Sigmoid colon (tissue), 7 donors: ENCODE measurements around the gene CCDC85C. TPM values are rescaled to one million over a fixed set of nuclear protein-coding genes. Genes with fewer than 3 reads are reported as not detected.

Experiments used
- DNase-seq: peaks from one replicate; pipeline ENCODE4 v3.0.0-alpha.2; 2019
- H3K27ac ChIP-seq, 4 donors: fragments of 200-600 bp; sonication (generic); one replicate each; pipeline ENCODE4 v1.5.1; 2016 to 2019; ENCODE audit warnings: mild to moderate bottlenecking in 1 of 4
- H3K27me3 ChIP-seq, 3 donors: fragments of 200-600 bp; sonication (generic); one replicate each; pipeline ENCODE4 v1.5.1; 2019; ENCODE audit warnings: mild to moderate bottlenecking in 1 of 3
- H3K36me3 ChIP-seq, 4 donors: fragments of 200-600 bp; sonication (generic); one replicate each; pipeline ENCODE4 v1.5.1; 2016 to 2019
- H3K4me1 ChIP-seq, 4 donors: fragments of 200-600 bp; sonication (generic); one replicate each; pipeline ENCODE4 v1.5.1; 2017 to 2019
- H3K4me3 ChIP-seq, 4 donors: fragments of 200-600 bp; sonication (generic); one replicate each; pipeline ENCODE4 v1.5.1; 2017 to 2019; ENCODE audit warnings: mild to moderate bottlenecking in 2 of 4, moderate library complexity in 1 of 4
- H3K9me3 ChIP-seq, 4 donors: fragments of 200-600 bp in 3 of 4; sonication (generic) in 3 of 4; one replicate each; pipeline versions ENCODE4 v1.5.1 to v1.6.1; 2013 to 2019
- EP300 ChIP-seq, 4 donors: sonication (generic); formaldehyde crosslinking; IDR thresholded peaks; one replicate each; pipeline ENCODE4 v1.6.1; 2017; ENCODE audit warnings: antibody characterized with exemption in 4 of 4
- POLR2A ChIP-seq, 2 donors: fragments of 450-650 bp; IDR thresholded peaks; one replicate each; pipeline ENCODE4 v1.6.1; 2016; ENCODE audit warnings: antibody characterized with exemption in 2 of 2, mild to moderate bottlenecking in 2 of 2, moderate library complexity in 2 of 2
- POLR2AphosphoS5 ChIP-seq, 4 donors: sonication (generic); formaldehyde crosslinking; IDR thresholded peaks; one replicate each; pipeline ENCODE4 v1.6.1; 2017; ENCODE audit warnings: antibody characterized with exemption in 4 of 4
- WGBS, 2 donors: extraction: QIAGEN DNeasy Blood & Tissue Kit; methylation state at CpG; one replicate each; pipeline ENCODE4 v1.1.7; 2013; 5-methylcytosine and 5-hydroxymethylcytosine counted together
- intact Hi-C: fragments of 100-400 bp; cut with DNase I; formaldehyde crosslinking; loops from one replicate; pipeline ENCODE4 v1.15.1; 2023
- polyA plus RNA-seq, 3 donors: library from polyadenylated mRNA; stranded (reverse); fragments of 200-250 nt; gene quantifications; one replicate each; pipeline ENCODE4 v1.2.3, GENCODE V29; 2013
- total RNA-seq, 4 donors: library from RNA; depleted of rRNA; stranded (reverse); fragments of >200 nt; gene quantifications; one replicate each; pipeline ENCODE4 v1.1.0, GENCODE V29; 2016
- TF ChIP-seq, protein P1 (sequence below), 4 experiments: fragments of 450-650 bp in 3 of 4; fragments of 200-600 bp in 1 of 4; IDR thresholded peaks; one replicate each; pipeline ENCODE4 v1.5.1; 2016 to 2019; ENCODE audit warnings: antibody characterized with exemption in 4 of 4, mild to moderate bottlenecking in 3 of 4, moderate library complexity in 2 of 4
- donor health status: healthy with polysubstance abuse.
- donor health status: Bipolar disorder and iron deficiency.
- donor health status: healthy.

Gene CCDC85C
- total and polyA plus RNA-seq, 7 donors = 11.4 to 79.0 (median 28.1) TPM

DNA sequence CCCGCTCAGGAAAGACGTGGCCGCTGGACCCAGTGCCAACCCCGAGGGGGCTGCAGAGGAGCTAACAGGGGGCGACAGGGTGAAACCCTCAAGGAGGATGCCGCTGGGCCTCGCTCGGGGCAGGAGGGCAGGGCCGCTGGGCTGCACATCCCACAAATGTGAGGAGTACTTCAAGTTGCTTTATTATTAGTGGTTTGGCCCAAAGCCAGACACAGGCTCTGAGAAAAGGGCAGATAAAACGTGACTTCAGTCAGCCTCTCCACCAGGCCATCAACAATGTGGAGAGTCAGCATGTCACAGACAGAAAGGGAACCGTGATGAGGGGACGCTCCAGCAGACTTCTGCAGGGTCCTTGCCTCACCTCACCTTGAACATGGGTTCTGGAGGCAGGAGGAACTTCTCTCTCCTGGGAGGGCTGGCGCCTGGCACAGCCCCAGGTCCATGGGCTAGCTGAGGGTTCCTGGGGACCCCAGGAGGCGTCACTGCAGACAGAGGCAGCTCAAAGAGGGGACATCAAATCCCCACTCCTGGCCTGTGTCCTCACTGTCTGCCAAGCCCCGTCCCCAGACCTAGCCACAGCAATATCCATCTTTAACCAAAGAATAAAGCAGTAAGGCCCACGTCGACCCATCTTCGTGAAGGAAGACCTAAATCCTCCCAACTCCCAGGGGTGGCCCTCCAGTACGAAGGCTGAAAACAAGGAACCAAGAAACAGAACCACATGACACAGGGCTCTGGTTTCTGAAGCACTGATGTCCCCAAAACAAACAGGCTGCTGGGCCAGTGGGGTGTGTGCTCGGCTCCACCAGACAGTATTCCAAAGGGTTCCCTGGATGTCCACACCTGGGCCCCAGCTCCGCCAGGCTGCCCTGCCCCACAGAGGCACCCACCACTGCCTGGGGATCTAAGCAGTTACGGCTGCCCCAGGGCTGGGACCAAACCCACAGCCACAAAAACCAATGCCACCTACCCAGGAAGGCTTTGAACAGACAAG is 35.1 kb downstream of the CCDC85C start:
- Histone ChIP-seq H3K27ac (peak overlapping the region; percentile 81 to 94 (median 86)), H3K36me3 (no peaks in the 10 kb centered on the region), H3K4me3 (no peak overlapping the region), H3K4me1 (peaks cover 0 to 100% (median 100%) of the 10 kb centered on the region in 4 donors), H3K27me3 (no peaks in the 10 kb centered on the region), H3K9me3 (no peaks in the 10 kb centered on the region)
- WGBS, 2 donors = 57 to 58% methylated on average over 22 of the region's 22 CpGs
- peak; percentile 84 for DNase-seq
- intact Hi-C loops = no loop called here
- TF ChIP-seq EP300 (IDR thresholded peaks at IDR 0.05) = no peak
- TF ChIP-seq POLR2AphosphoS5 (IDR thresholded peaks at IDR 0.05) = peak in 1 of 4 donors; percentile 24

DNA sequence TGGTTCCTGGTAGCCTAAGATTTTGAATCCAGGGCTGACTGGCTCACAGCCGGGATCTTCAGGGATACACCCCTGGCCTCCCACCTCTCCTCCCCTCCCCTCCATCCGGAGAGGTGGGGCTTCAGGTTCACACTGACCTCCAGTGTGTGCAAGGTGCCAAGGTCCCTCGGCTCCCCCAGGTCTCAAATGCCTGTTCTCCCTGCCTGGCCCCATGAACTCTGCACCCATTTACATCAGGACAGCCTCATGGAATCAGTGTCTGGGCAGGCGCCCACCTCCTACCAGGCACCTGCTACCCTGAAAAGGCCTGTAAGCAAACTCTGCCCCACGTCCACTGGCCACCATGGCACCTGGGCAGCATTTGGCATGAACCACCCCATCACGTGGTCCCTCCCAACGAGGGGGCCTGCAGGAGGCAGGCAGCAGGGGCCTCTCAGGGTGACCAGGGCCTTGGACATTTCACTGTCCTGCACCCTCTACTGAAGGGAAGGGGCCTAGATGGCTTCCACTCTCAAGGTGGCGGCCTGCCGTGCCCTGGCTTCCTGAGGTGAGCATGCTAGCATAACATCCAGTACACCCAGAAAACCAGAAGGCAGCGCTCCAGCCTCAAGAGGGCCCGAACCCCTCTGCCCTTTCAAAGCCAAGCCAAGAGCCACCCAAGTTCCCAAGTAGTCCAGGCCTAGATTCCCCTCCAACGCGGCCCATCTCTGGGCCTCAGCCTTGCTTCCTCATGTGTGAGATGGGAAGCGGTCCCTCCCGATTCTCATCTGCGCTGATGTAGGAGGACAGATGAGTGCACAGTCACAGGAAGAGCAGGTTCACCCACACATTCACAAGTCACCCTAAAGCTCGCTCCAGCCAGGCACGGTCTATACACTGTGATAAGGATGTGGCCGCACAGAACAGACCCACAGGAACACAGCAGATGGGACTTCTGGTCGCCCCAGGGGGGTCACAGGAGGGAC is 37.3 kb downstream of the CCDC85C start:
- Histone ChIP-seq H3K4me3 (no peak overlapping the region), H3K27ac (peak overlapping the region; percentile 81 to 94 (median 88)), H3K4me1 (peaks cover 0 to 100% (median 100%) of the 10 kb centered on the region in 4 donors), H3K36me3 (no peaks in the 10 kb centered on the region), H3K27me3 (no peaks in the 10 kb centered on the region), H3K9me3 (no peaks in the 10 kb centered on the region)
- WGBS, 2 donors = 75 to 88% methylated on average over 20 of the region's 20 CpGs
- no peak for TF ChIP-seq EP300 (IDR thresholded peaks at IDR 0.05)
- TF ChIP-seq, protein P1, sequence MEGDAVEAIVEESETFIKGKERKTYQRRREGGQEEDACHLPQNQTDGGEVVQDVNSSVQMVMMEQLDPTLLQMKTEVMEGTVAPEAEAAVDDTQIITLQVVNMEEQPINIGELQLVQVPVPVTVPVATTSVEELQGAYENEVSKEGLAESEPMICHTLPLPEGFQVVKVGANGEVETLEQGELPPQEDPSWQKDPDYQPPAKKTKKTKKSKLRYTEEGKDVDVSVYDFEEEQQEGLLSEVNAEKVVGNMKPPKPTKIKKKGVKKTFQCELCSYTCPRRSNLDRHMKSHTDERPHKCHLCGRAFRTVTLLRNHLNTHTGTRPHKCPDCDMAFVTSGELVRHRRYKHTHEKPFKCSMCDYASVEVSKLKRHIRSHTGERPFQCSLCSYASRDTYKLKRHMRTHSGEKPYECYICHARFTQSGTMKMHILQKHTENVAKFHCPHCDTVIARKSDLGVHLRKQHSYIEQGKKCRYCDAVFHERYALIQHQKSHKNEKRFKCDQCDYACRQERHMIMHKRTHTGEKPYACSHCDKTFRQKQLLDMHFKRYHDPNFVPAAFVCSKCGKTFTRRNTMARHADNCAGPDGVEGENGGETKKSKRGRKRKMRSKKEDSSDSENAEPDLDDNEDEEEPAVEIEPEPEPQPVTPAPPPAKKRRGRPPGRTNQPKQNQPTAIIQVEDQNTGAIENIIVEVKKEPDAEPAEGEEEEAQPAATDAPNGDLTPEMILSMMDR (IDR thresholded peaks at IDR 0.05) = no peak
- TF ChIP-seq POLR2AphosphoS5 (IDR thresholded peaks at IDR 0.05) = no peak
- TF ChIP-seq POLR2A (IDR thresholded peaks at IDR 0.05) = no peak
- intact Hi-C loops = no loop called here
- DNase-seq = no peak

DNA sequence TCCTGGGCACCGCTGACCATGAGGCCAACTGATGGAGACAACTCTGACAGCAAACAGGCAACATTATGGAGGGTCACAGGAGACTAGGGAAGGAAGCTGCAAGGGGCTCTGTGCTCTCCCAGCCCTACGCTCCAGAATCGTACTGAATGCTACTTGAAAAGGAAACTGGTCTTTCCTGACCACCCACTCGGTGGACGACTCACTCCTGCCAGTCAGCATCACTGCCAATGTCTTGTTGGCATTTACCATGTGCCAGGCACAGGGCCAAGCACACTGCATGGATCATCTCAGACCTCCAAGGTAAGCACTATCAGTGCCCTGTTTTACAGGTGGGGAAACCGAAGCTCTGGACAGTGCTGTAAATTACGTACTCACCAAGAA is 38.0 kb downstream of the CCDC85C start:
- DNase-seq = no peak
- Histone ChIP-seq H3K4me1 (peaks cover 0 to 100% (median 100%) of the 10 kb centered on the region in 4 donors), H3K27me3 (no peaks in the 10 kb centered on the region), H3K27ac (peak overlapping the region; percentile 81 to 94 (median 88)), H3K9me3 (no peaks in the 10 kb centered on the region), H3K4me3 (no peak overlapping the region), H3K36me3 (no peaks in the 10 kb centered on the region)
- WGBS, 2 donors = 34 to 61% methylated on average over 7 of the region's 7 CpGs
- TF ChIP-seq POLR2A (IDR thresholded peaks at IDR 0.05) (no peak), EP300 (IDR thresholded peaks at IDR 0.05) (no peak), POLR2AphosphoS5 (IDR thresholded peaks at IDR 0.05) (no peak)
- TF ChIP-seq, protein P1 (IDR thresholded peaks at IDR 0.05) = no peak
- intact Hi-C loops = no loop called here

DNA sequence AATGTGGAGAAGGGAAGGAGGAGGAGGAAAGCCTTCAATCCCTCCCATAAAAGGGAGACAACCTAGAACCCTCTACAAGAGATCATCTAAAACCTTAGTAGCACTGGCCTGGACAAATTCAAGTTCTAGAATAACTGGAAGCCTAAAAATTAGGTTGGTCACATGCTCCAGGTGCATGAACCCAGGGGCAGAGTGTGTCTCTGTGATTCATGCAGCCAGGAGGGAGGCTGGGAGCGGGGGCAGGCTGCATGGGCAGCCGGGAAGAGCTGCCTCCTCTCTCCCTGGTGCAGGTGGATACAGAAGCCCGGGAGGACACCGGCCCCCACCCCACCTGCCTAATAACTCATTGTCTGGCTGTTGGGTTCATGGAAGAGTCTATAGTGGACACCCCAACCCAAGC is 38.6 kb downstream of the CCDC85C start:
- intact Hi-C loops = no loop called here
- TF ChIP-seq POLR2AphosphoS5 (IDR thresholded peaks at IDR 0.05) (no peak), POLR2A (IDR thresholded peaks at IDR 0.05) (no peak), EP300 (IDR thresholded peaks at IDR 0.05) (no peak)
- TF ChIP-seq, protein P1 (IDR thresholded peaks at IDR 0.05) = no peak
- no peaks in the 10 kb centered on the region for H3K27me3 ChIP-seq
- no peak overlapping the region for H3K4me3 ChIP-seq
- DNase-seq = no peak
- H3K27ac ChIP-seq = peak overlapping the region; percentile 81 to 94 (median 88)
- peaks cover 0 to 100% (median 100%) of the 10 kb centered on the region in 4 donors for H3K4me1 ChIP-seq
- 88 to 92% methylated on average over 4 of the region's 4 CpGs for WGBS, 2 donors
- no peaks in the 10 kb centered on the region for H3K36me3 ChIP-seq
- no peaks in the 10 kb centered on the region for H3K9me3 ChIP-seq
